DND-41 (cell line): Measurements from ENCODE around the gene MTARC1.

Experiments used
- ATAC-seq: fragments of 200-7000 bp; cut with Tn5 transposase; 3 replicates; pipeline ENCODE4 v1.9.1; 2021; ENCODE audit warnings: low read depth; ENCODE audit not compliant: insufficient read depth
- DNase-seq: peaks from one replicate; pipeline ENCODE4 v3.0.0-alpha.2; 2020
- H2AFZ ChIP-seq: 2 replicates; pipeline ENCODE4 v1.6.0; 2012; ENCODE audit warnings: low read depth, low read length
- H3K27ac ChIP-seq: 2 replicates; pipeline ENCODE4 v1.5.1; 2012; ENCODE audit warnings: low read length, inconsistent platforms
- H3K27me3 ChIP-seq: fragments of 200-600 bp; sonication (generic); 2 replicates; pipeline ENCODE4 v1.6.0; 2012; ENCODE audit warnings: low read length, mild to moderate bottlenecking, inconsistent platforms; ENCODE audit not compliant: insufficient read depth, poor library complexity
- H3K36me3 ChIP-seq: 2 replicates; pipeline ENCODE4 v1.5.1; 2012; ENCODE audit warnings: low read length, inconsistent platforms; ENCODE audit not compliant: insufficient read depth
- H3K4me1 ChIP-seq: 2 replicates; pipeline ENCODE4 v1.5.1; 2012; ENCODE audit warnings: mild to moderate bottlenecking, low read length; ENCODE audit not compliant: insufficient read depth
- H3K4me2 ChIP-seq: 2 replicates; pipeline ENCODE4 v1.6.0; 2012; ENCODE audit warnings: mild to moderate bottlenecking, moderate library complexity, low read length, inconsistent platforms; ENCODE audit not compliant: insufficient read depth
- H3K4me3 ChIP-seq, 2 experiments: fragments of 200-600 bp in 1 of 2; shearing (Covaris generic) in 1 of 2; 2 replicates each; pipeline ENCODE4 v1.5.1; 2012 to 2016; ENCODE audit warnings: inconsistent platforms in 2 of 2, low read length in 2 of 2, mild to moderate bottlenecking in 2 of 2, low read depth in 1 of 2, moderate library complexity in 1 of 2
- H3K79me2 ChIP-seq: 2 replicates; pipeline ENCODE4 v1.6.0; 2012; ENCODE audit warnings: low read length, inconsistent platforms; ENCODE audit not compliant: insufficient read depth
- H3K9ac ChIP-seq: 2 replicates; pipeline ENCODE4 v1.6.0; 2012; ENCODE audit warnings: low read depth, mild to moderate bottlenecking, inconsistent platforms, low read length, moderate library complexity
- H3K9me3 ChIP-seq: 2 replicates; pipeline ENCODE4 v1.5.1; 2012; ENCODE audit warnings: low read length, moderate library complexity, mild to moderate bottlenecking, inconsistent platforms; ENCODE audit not compliant: insufficient read depth, severe bottlenecking
- H4K20me1 ChIP-seq: 2 replicates; pipeline ENCODE4 v1.6.0; 2012; ENCODE audit warnings: low read length; ENCODE audit not compliant: insufficient read depth
- CTCF ChIP-seq: IDR thresholded peaks from 2 replicates; pipeline ENCODE4 v1.5.1; 2012; ENCODE audit warnings: borderline replicate concordance, low read length, moderate library complexity, mild to moderate bottlenecking; ENCODE audit not compliant: poor library complexity, severe bottlenecking; ENCODE audit errors: extremely low read depth
- EZH2 ChIP-seq: IDR thresholded peaks from 3 replicates; pipeline ENCODE4 v1.6.1; 2012; ENCODE audit warnings: borderline replicate concordance, low read depth, mild to moderate bottlenecking, moderate library complexity, low read length, inconsistent platforms; ENCODE audit not compliant: severe bottlenecking

The MTARC1 gene

DNA sequence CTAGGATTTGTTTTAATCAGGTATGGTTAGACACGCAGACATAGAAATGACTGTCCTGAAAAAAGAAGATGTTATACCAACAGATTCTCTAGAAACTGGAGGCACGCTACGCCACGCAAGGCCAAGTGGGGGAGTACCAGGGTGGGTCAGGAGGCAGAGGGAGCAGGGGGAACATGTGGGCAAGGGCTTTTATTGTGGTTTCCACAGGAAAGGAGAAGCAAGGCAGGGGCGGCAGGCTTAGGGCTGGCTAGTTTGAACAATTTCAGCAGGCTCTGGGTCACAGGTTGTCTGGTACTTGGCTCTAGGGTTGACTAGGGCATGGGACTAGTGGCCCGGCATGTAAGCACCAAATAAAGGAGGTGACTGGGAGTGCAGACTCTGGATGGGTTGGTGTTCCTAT lies 31.4 kb upstream of the MTARC1 start:
- Histone ChIP-seq H3K27ac (no peak overlapping the region), H3K4me1 (no peaks in the 10 kb centered on the region), H3K36me3 (no peaks in the 10 kb centered on the region), H3K9me3 (no peaks in the 10 kb centered on the region), H4K20me1 (no peaks in the 10 kb centered on the region), H3K27me3 (no peaks in the 10 kb centered on the region), H3K4me3 (no peak overlapping the region), H3K9ac (no peak overlapping the region), H2AFZ (no peak overlapping the region), H3K4me2 (no peak overlapping the region), H3K79me2 (no peaks in the 10 kb centered on the region)
- ATAC-seq: no peak
- DNase-seq: no peak
- TF ChIP-seq EZH2 (no peak), CTCF (no peak)

DNA sequence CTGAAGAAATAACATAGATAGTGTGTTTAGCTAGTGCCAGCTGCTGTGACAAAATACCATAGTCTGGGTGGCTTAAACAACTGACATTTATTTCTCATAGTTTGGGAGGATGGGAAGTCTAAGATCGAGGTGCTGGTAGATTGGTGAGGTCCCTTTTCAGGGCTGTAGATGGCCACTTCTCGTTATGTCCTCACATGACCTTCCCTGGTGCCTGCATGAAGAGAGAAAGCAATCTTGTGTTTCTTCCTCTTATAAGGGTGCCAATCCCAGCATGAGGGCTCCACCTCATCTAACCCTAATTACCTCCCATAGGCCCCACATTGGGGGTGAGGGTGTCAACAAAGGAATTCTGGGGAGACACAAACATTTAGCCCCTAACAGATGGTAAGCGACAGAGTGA lies 29.3 kb upstream of the MTARC1 start:
- Histone ChIP-seq H3K4me3 (no peak overlapping the region), H4K20me1 (no peaks in the 10 kb centered on the region), H3K4me2 (no peak overlapping the region), H3K9me3 (no peaks in the 10 kb centered on the region), H3K27me3 (no peaks in the 10 kb centered on the region), H3K27ac (no peak overlapping the region), H3K4me1 (no peaks in the 10 kb centered on the region), H2AFZ (no peak overlapping the region), H3K79me2 (no peaks in the 10 kb centered on the region), H3K36me3 (no peaks in the 10 kb centered on the region), H3K9ac (no peak overlapping the region)
- no peak for ATAC-seq
- TF ChIP-seq EZH2 (no peak), CTCF (no peak)
- DNase-seq: no peak

- Histone ChIP-seq H3K4me3 (no peak overlapping the region), H3K9ac (no peak overlapping the region), H3K4me2 (no peak overlapping the region), H4K20me1 (no peaks in the 10 kb centered on the region), H3K27me3 (no peaks in the 10 kb centered on the region), H3K4me1 (no peaks in the 10 kb centered on the region), H3K36me3 (no peaks in the 10 kb centered on the region), H3K79me2 (no peaks in the 10 kb centered on the region), H2AFZ (no peak overlapping the region), H3K9me3 (no peaks in the 10 kb centered on the region), H3K27ac (no peak overlapping the region)
- no peak for TF ChIP-seq CTCF
- no peak for TF ChIP-seq EZH2
- no peak for DNase-seq
- ATAC-seq: no peak
These were observed 27.6 kb upstream of the MTARC1 start for GRCh38 chr1:220759147-220759546.
